Pericardium fibroblast (primary cell): ENCODE measurements around the gene ORC3. TPM values are rescaled to one million over a fixed set of nuclear protein-coding genes. Genes with fewer than 3 reads are reported as not detected.

ENCODE experiments used
- total RNA-seq: library from RNA; depleted of rRNA; stranded (reverse); fragments of >200 nt; gene quantifications from 2 replicates; pipeline ENCODE4 v1.2.3, GENCODE V29; 2015

Gene ORC3
- 13.5 and 19.7 TPM in 2 replicates for total RNA-seq

GRCh38 chr6:87589693-87590416 is at the start of gene ORC3, which contains the start of gene RARS2:
TSS of gene ORC3 (plus strand) at chr6:87590135. CDS start at chr6:87590169, 34 bp downstream.
TSS of gene RARS2 (minus strand) at chr6:87589987. CDS start at chr6:87589957, 30 bp downstream.

GRCh38 chr6:87701676-87702588 is 112.0 kb downstream of the ORC3 start, which contains the start of gene AKIRIN2:
TSS of gene AKIRIN2 (minus strand) at chr6:87702233. CDS start at chr6:87701684, 549 bp downstream.

Other genes with a start within 250 kb of the ORC3 start
- gene C6orf163, start 245.3 kb upstream of the ORC3 start, total RNA-seq: 0.09 and 0.12 TPM in 2 replicates
- 0.12 TPM in 1 of 2 replicates, not detected in the other for gene CFAP206, start 182.2 kb upstream of the ORC3 start, total RNA-seq
- gene SLC35A1, start 117.2 kb upstream of the ORC3 start, total RNA-seq: 15.2 and 20.4 TPM in 2 replicates
- 33.9 and 36.3 TPM in 2 replicates for gene RARS2, start 148 bp upstream of the ORC3 start, total RNA-seq
- gene AKIRIN2, start 112.1 kb downstream of the ORC3 start, total RNA-seq: 13.2 and 14.4 TPM in 2 replicates